Body of pancreas (tissue), 4 donors: Measurements from ENCODE around the gene RHBDF1.

Source experiments
- CTCF ChIP-seq, 7 experiments: fragments of 450-650 bp in 4 of 7; fragments of 200-600 bp in 3 of 7; sonication (generic) in 3 of 7; IDR thresholded peaks; one replicate each; pipeline ENCODE4 v1.5.1; 2016 to 2019; ENCODE audit warnings: antibody characterized with exemption in 7 of 7
- POLR2A ChIP-seq, 3 donors: fragments of 450-650 bp; IDR thresholded peaks; one replicate each; pipeline ENCODE4 v1.6.1; 2016; ENCODE audit warnings: antibody characterized with exemption in 3 of 3, mild to moderate bottlenecking in 2 of 3

GRCh38 chr16:83060-83603, 10.7 kb upstream of the RHBDF1 start:
- TF ChIP-seq CTCF (IDR thresholded peaks at IDR 0.05) (no peak), POLR2A (IDR thresholded peaks at IDR 0.05) (no peak)
